Measurements from ENCODE around the gene NEK7.

Gene NEK7

GRCh38 chr1:198123133-198123532 is 33.7 kb upstream of the NEK7 start:
- Histone ChIP-seq H3K4me2 (ENCODE audit: insufficient read depth, low read length, poor library complexity, severe bottlenecking) (no peak overlapping the region), H3K4me1 (ENCODE audit: control insufficient read depth in 2 of 2, insufficient read depth in 1 of 2, low read depth in 1 of 2, low read length in 2 of 2) (no peaks in the 10 kb centered on the region), H4K91ac (ENCODE audit: low read depth, low read length, poor library complexity) (no peak overlapping the region), H3K9ac (ENCODE audit: low read depth, low read length, poor library complexity) (no peak overlapping the region), H3K36me3 (replicated peaks in 1 of 2; ENCODE audit: control insufficient read depth in 2 of 2, insufficient read depth in 2 of 2, low read length in 2 of 2) (no peaks in the 10 kb centered on the region), H3K27ac (replicated peaks; ENCODE audit: low read length) (no peak overlapping the region), H3K18ac (ENCODE audit: low read length) (no peak overlapping the region), H2BK12ac (ENCODE audit: low read length) (no peak overlapping the region), H4K8ac (ENCODE audit: low read depth, low read length) (no peak overlapping the region), H2AK5ac (ENCODE audit: low read depth, low read length) (no peak overlapping the region), H3K79me1 (ENCODE audit: low read depth, low read length) (no peaks in the 10 kb centered on the region), H2BK5ac (ENCODE audit: low read length) (no peak overlapping the region), H2BK120ac (ENCODE audit: low read depth, low read length) (no peak overlapping the region), H3K27me3 (ENCODE audit: control insufficient read depth in 3 of 3, insufficient read depth in 3 of 3, low read depth in 1 of 3, low read length in 3 of 3) (no peaks in the 10 kb centered on the region), H3K4ac (ENCODE audit: low read length) (no peak overlapping the region), H2BK15ac (ENCODE audit: low read length) (no peak overlapping the region), H3K9me3 (replicated peaks in 1 of 2; ENCODE audit: control insufficient read depth in 2 of 2, insufficient read depth in 1 of 2, low read depth in 1 of 2, low read length in 2 of 2) (no peaks in the 10 kb centered on the region), H2AFZ (ENCODE audit: low read length) (no peak overlapping the region), H3K4me3 (ENCODE audit: low read length in 2 of 2) (no peak overlapping the region), H3K23ac (ENCODE audit: low read depth, low read length, poor library complexity) (no peak overlapping the region), H3K14ac (ENCODE audit: low read length) (no peak overlapping the region)
- no CpG with 5 or more reads among the region's 2 CpGs for WGBS, 2 donors (ENCODE audit: extremely low coverage in 2 of 2, insufficient read length in 2 of 2, insufficient replicate concordance in 1 of 2)
- DNase-seq (ENCODE audit: low spot score), result no peak

GRCh38 chr1:198124673-198125072 is 32.1 kb upstream of the NEK7 start:
- Histone ChIP-seq H4K91ac (ENCODE audit: low read depth, low read length, poor library complexity) (no peak overlapping the region), H3K9ac (ENCODE audit: low read depth, low read length, poor library complexity) (no peak overlapping the region), H3K36me3 (replicated peaks in 1 of 2; ENCODE audit: control insufficient read depth in 2 of 2, insufficient read depth in 2 of 2, low read length in 2 of 2) (no peaks in the 10 kb centered on the region), H4K8ac (ENCODE audit: low read depth, low read length) (no peak overlapping the region), H3K14ac (ENCODE audit: low read length) (no peak overlapping the region), H3K4me3 (ENCODE audit: low read length in 2 of 2) (no peak overlapping the region), H3K27ac (replicated peaks; ENCODE audit: low read length) (no peak overlapping the region), H2BK15ac (ENCODE audit: low read length) (no peak overlapping the region), H2BK120ac (ENCODE audit: low read depth, low read length) (no peak overlapping the region), H2AK5ac (ENCODE audit: low read depth, low read length) (no peak overlapping the region), H3K4me1 (ENCODE audit: control insufficient read depth in 2 of 2, insufficient read depth in 1 of 2, low read depth in 1 of 2, low read length in 2 of 2) (no peaks in the 10 kb centered on the region), H2AFZ (ENCODE audit: low read length) (no peak overlapping the region), H3K18ac (ENCODE audit: low read length) (no peak overlapping the region), H3K4me2 (ENCODE audit: insufficient read depth, low read length, poor library complexity, severe bottlenecking) (no peak overlapping the region), H3K27me3 (ENCODE audit: control insufficient read depth in 3 of 3, insufficient read depth in 3 of 3, low read depth in 1 of 3, low read length in 3 of 3) (no peaks in the 10 kb centered on the region), H3K9me3 (replicated peaks in 1 of 2; ENCODE audit: control insufficient read depth in 2 of 2, insufficient read depth in 1 of 2, low read depth in 1 of 2, low read length in 2 of 2) (no peaks in the 10 kb centered on the region), H3K4ac (ENCODE audit: low read length) (no peak overlapping the region), H2BK5ac (ENCODE audit: low read length) (no peak overlapping the region), H3K23ac (ENCODE audit: low read depth, low read length, poor library complexity) (no peak overlapping the region), H3K79me1 (ENCODE audit: low read depth, low read length) (no peaks in the 10 kb centered on the region), H2BK12ac (ENCODE audit: low read length) (no peak overlapping the region)
- no peak for DNase-seq (ENCODE audit: low spot score)
- WGBS, 2 donors (ENCODE audit: extremely low coverage in 2 of 2, insufficient read length in 2 of 2, insufficient replicate concordance in 1 of 2), result no CpG with 5 or more reads among the region's 1 CpG

- Histone ChIP-seq H3K9ac (ENCODE audit: low read depth, low read length, poor library complexity) (no peak overlapping the region), H3K18ac (ENCODE audit: low read length) (no peak overlapping the region), H4K8ac (ENCODE audit: low read depth, low read length) (no peak overlapping the region), H3K27ac (replicated peaks; ENCODE audit: low read length) (no peak overlapping the region), H3K4ac (ENCODE audit: low read length) (no peak overlapping the region), H3K27me3 (ENCODE audit: control insufficient read depth in 3 of 3, insufficient read depth in 3 of 3, low read depth in 1 of 3, low read length in 3 of 3) (no peaks in the 10 kb centered on the region), H3K4me3 (ENCODE audit: low read length in 2 of 2) (no peak overlapping the region), H2BK12ac (ENCODE audit: low read length) (no peak overlapping the region), H3K36me3 (replicated peaks in 1 of 2; ENCODE audit: control insufficient read depth in 2 of 2, insufficient read depth in 2 of 2, low read length in 2 of 2) (no peaks in the 10 kb centered on the region), H3K9me3 (replicated peaks in 1 of 2; ENCODE audit: control insufficient read depth in 2 of 2, insufficient read depth in 1 of 2, low read depth in 1 of 2, low read length in 2 of 2) (no peaks in the 10 kb centered on the region), H2BK5ac (ENCODE audit: low read length) (no peak overlapping the region), H3K4me2 (ENCODE audit: insufficient read depth, low read length, poor library complexity, severe bottlenecking) (no peak overlapping the region), H3K23ac (ENCODE audit: low read depth, low read length, poor library complexity) (no peak overlapping the region), H2AK5ac (ENCODE audit: low read depth, low read length) (no peak overlapping the region), H3K4me1 (ENCODE audit: control insufficient read depth in 2 of 2, insufficient read depth in 1 of 2, low read depth in 1 of 2, low read length in 2 of 2) (no peaks in the 10 kb centered on the region), H3K79me1 (ENCODE audit: low read depth, low read length) (no peaks in the 10 kb centered on the region), H3K14ac (ENCODE audit: low read length) (no peak overlapping the region), H2AFZ (ENCODE audit: low read length) (no peak overlapping the region), H4K91ac (ENCODE audit: low read depth, low read length, poor library complexity) (no peak overlapping the region), H2BK120ac (ENCODE audit: low read depth, low read length) (no peak overlapping the region), H2BK15ac (ENCODE audit: low read length) (no peak overlapping the region)
- no peak for DNase-seq (ENCODE audit: low spot score)
- no CpG with 5 or more reads among the region's 1 CpG for WGBS, 2 donors (ENCODE audit: extremely low coverage in 2 of 2, insufficient read length in 2 of 2, insufficient replicate concordance in 1 of 2)
These were observed 30.6 kb upstream of the NEK7 start for GRCh38 chr1:198125995-198126735.

GRCh38 chr1:198128533-198128932 is 28.3 kb upstream of the NEK7 start:
- no peak overlapping the region for H3K4me3 ChIP-seq (ENCODE audit: low read length in 2 of 2)
- H3K4ac ChIP-seq (ENCODE audit: low read length), result no peak overlapping the region
- H2BK12ac ChIP-seq (ENCODE audit: low read length), result no peak overlapping the region
- no peak overlapping the region for H4K8ac ChIP-seq (ENCODE audit: low read depth, low read length)
- no peak overlapping the region for H2AK5ac ChIP-seq (ENCODE audit: low read depth, low read length)
- no peaks in the 10 kb centered on the region for H3K9me3 ChIP-seq (replicated peaks in 1 of 2; ENCODE audit: control insufficient read depth in 2 of 2, insufficient read depth in 1 of 2, low read depth in 1 of 2, low read length in 2 of 2)
- H3K23ac ChIP-seq (ENCODE audit: low read depth, low read length, poor library complexity), result no peak overlapping the region
- H3K14ac ChIP-seq (ENCODE audit: low read length), result no peak overlapping the region
- H3K27ac ChIP-seq (replicated peaks; ENCODE audit: low read length), result no peak overlapping the region
- H3K36me3 ChIP-seq (replicated peaks in 1 of 2; ENCODE audit: control insufficient read depth in 2 of 2, insufficient read depth in 2 of 2, low read length in 2 of 2), result no peaks in the 10 kb centered on the region
- H3K4me1 ChIP-seq (ENCODE audit: control insufficient read depth in 2 of 2, insufficient read depth in 1 of 2, low read depth in 1 of 2, low read length in 2 of 2), result no peaks in the 10 kb centered on the region
- H2AFZ ChIP-seq (ENCODE audit: low read length), result no peak overlapping the region
- no peak for DNase-seq (ENCODE audit: low spot score)
- no peak overlapping the region for H2BK15ac ChIP-seq (ENCODE audit: low read length)
- no peak overlapping the region for H3K9ac ChIP-seq (ENCODE audit: low read depth, low read length, poor library complexity)
- H4K91ac ChIP-seq (ENCODE audit: low read depth, low read length, poor library complexity), result no peak overlapping the region
- H3K18ac ChIP-seq (ENCODE audit: low read length), result no peak overlapping the region
- H3K27me3 ChIP-seq (ENCODE audit: control insufficient read depth in 3 of 3, insufficient read depth in 3 of 3, low read depth in 1 of 3, low read length in 3 of 3), result no peaks in the 10 kb centered on the region
- no peak overlapping the region for H2BK120ac ChIP-seq (ENCODE audit: low read depth, low read length)
- no peak overlapping the region for H2BK5ac ChIP-seq (ENCODE audit: low read length)
- no peak overlapping the region for H3K4me2 ChIP-seq (ENCODE audit: insufficient read depth, low read length, poor library complexity, severe bottlenecking)
- no peaks in the 10 kb centered on the region for H3K79me1 ChIP-seq (ENCODE audit: low read depth, low read length)
